HepG2 (cell line): Measurements from ENCODE around the gene IL1RAP. TPM values are rescaled to one million over a fixed set of nuclear protein-coding genes. Genes with fewer than 3 reads are reported as not detected.
A peak's percentile ranks its signal among the peaks of the same experiment; 100 is the strongest.

Experiments used
- ATAD3A ChIP-seq: sonication (generic); formaldehyde crosslinking; IDR thresholded peaks from 2 replicates; pipeline ENCODE4 v1.4.0; 2020; ENCODE audit warnings: missing genetic modification reagents
- CEBPB ChIP-seq: IDR thresholded peaks from 2 replicates; pipeline ENCODE4 v1.6.1; 2011; ENCODE audit warnings: low read depth, low read length, improper control_type of control experiment, borderline replicate concordance
- GABPA ChIP-seq, 2 experiments: IDR thresholded peaks; 2 replicates each; pipeline ENCODE4 v1.6.1; 2011 to 2016; ENCODE audit warnings: low read depth in 2 of 2, low read length in 1 of 2, missing biosample characterization in 1 of 2, missing genetic modification characterization in 1 of 2
- GATAD1 ChIP-seq: IDR thresholded peaks from 2 replicates; pipeline ENCODE4 v1.6.1; 2016; ENCODE audit warnings: missing genetic modification reagents, missing compliant biosample characterization
- GLI4 ChIP-seq: sonication (generic); formaldehyde crosslinking; IDR thresholded peaks from 2 replicates; pipeline ENCODE4 v1.5.1; 2020; ENCODE audit warnings: missing genetic modification reagents, mild to moderate bottlenecking, moderate library complexity, borderline replicate concordance
- HDAC2 ChIP-seq: sonication (generic); formaldehyde crosslinking; IDR thresholded peaks from 2 replicates; pipeline ENCODE4 v1.4.0; 2020; ENCODE audit warnings: missing genetic modification reagents
- HNRNPK ChIP-seq: fragments of 200-400 bp; formaldehyde crosslinking; IDR thresholded peaks from 2 replicates; pipeline ENCODE4 v1.6.1; 2018; ENCODE audit warnings: low read length, low read depth, moderate library complexity, mild to moderate bottlenecking; ENCODE audit not compliant: poor library complexity, severe bottlenecking
- MAFK ChIP-seq, 2 experiments: IDR thresholded peaks in 1 of 2; conservative IDR thresholded peaks in 1 of 2; 2 replicates each; pipeline ENCODE4 v1.6.1; 2011; ENCODE audit warnings: improper control_type of control experiment in 2 of 2, low read length in 2 of 2
- MBNL3 ChIP-seq: fragments of 250-450 bp; sonication (Bioruptor Pico); conservative IDR thresholded peaks from 2 replicates; pipeline ENCODE4 v1.8.0; 2022; ENCODE audit warnings: mild to moderate bottlenecking, inconsistent platforms
- NFIC ChIP-seq: IDR thresholded peaks from 2 replicates; pipeline ENCODE4 v1.6.1; 2012; ENCODE audit warnings: mild to moderate bottlenecking, low read length, inconsistent platforms
- SOX5 ChIP-seq: IDR thresholded peaks from 2 replicates; pipeline ENCODE4 v1.6.1; 2016; ENCODE audit warnings: borderline replicate concordance
- THAP11 ChIP-seq: IDR thresholded peaks from 2 replicates; pipeline ENCODE4 v1.6.1; 2016; ENCODE audit warnings: missing biosample characterization, missing genetic modification reagents
- THAP8 ChIP-seq: sonication (generic); formaldehyde crosslinking; IDR thresholded peaks from 2 replicates; pipeline ENCODE4 v1.5.1; 2020; ENCODE audit warnings: missing genetic modification reagents, mild to moderate bottlenecking, borderline replicate concordance
- ZBTB7B ChIP-seq: sonication (generic); formaldehyde crosslinking; IDR thresholded peaks from 2 replicates; pipeline ENCODE4 v1.4.0; 2020; ENCODE audit warnings: missing genetic modification reagents
- ZFP1 ChIP-seq: IDR thresholded peaks from 2 replicates; pipeline ENCODE4 v1.6.1; 2016
- ZMYM4 ChIP-seq: sonication (generic); formaldehyde crosslinking; IDR thresholded peaks from 2 replicates; pipeline ENCODE4 v1.8.1; 2023; ENCODE audit warnings: mild to moderate bottlenecking, missing genetic modification reagents
- ZNF362 ChIP-seq: sonication (generic); formaldehyde crosslinking; IDR thresholded peaks from 2 replicates; pipeline ENCODE4 v1.4.0; 2020; ENCODE audit warnings: missing genetic modification reagents, mild to moderate bottlenecking, borderline replicate concordance
- polyA plus RNA-seq, 8 experiments: library from polyadenylated mRNA; depleted of rRNA in 3 of 8; stranded (reverse) in 7 of 8; unstranded in 1 of 8; fragments of >200 nt; fragmentation: Illumina TruSeq in 4 of 8; extraction: Trizol in 4 of 8; gene quantifications; 2 replicates each; pipeline versions ENCODE4 v1.2.1 to v1.2.3, GENCODE V29; 2011 to 2016; ENCODE audit warnings: low read depth in 4 of 8, missing spikeins in 1 of 8, mixed read lengths in 1 of 8; ENCODE audit not compliant: insufficient read depth in 1 of 8
- total RNA-seq, 5 experiments: library from RNA; depleted of rRNA; stranded (reverse); fragments of >200 nt; fragmentation: Illumina TruSeq; extraction: Trizol; gene quantifications; 2 replicates each; pipeline ENCODE4 v1.2.3, GENCODE V29; 2016; ENCODE audit warnings: low read depth in 1 of 5
- TF ChIP-seq, protein P1 (sequence below): sonication (generic); formaldehyde crosslinking; IDR thresholded peaks from 2 replicates; pipeline ENCODE4 v1.4.0; 2020; ENCODE audit warnings: missing genetic modification reagents
- TF ChIP-seq, protein P2 (sequence below): sonication (generic); formaldehyde crosslinking; conservative IDR thresholded peaks from 2 replicates; pipeline ENCODE4 v1.4.0; 2020; ENCODE audit warnings: mild to moderate bottlenecking, missing genetic modification reagents, moderate library complexity
- TF ChIP-seq, protein P3 (sequence below): sonication (generic); IDR thresholded peaks from 2 replicates; pipeline ENCODE4 v1.6.1; 2016; ENCODE audit warnings: low read depth, borderline replicate concordance

IL1RAP gene
- total and polyA plus RNA-seq, 2 of the 13 experiments (the other 11 are each of a cell fraction or from before 2014, with no cell fraction given): 18.3 to 54.9 TPM

GRCh38 chr3:190566043-190566933 is 52.4 kb downstream of the IL1RAP start (continued):
- TF ChIP-seq, protein P1, sequence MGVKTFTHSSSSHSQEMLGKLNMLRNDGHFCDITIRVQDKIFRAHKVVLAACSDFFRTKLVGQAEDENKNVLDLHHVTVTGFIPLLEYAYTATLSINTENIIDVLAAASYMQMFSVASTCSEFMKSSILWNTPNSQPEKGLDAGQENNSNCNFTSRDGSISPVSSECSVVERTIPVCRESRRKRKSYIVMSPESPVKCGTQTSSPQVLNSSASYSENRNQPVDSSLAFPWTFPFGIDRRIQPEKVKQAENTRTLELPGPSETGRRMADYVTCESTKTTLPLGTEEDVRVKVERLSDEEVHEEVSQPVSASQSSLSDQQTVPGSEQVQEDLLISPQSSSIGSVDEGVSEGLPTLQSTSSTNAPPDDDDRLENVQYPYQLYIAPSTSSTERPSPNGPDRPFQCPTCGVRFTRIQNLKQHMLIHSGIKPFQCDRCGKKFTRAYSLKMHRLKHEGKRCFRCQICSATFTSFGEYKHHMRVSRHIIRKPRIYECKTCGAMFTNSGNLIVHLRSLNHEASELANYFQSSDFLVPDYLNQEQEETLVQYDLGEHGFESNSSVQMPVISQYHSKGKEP (CRISPR knock-in tag): 0 out of 2 replicates have a peak, but pooled peaks have one; percentile 36
- TF ChIP-seq HNRNPK (no peak), CEBPB (peak; percentile 99), ZMYM4 (CRISPR knock-in tag) (peak; percentile 90), HDAC2 (peak; percentile 97), MAFK (conservative IDR thresholded peaks at IDR 0.05 in 1 of 2, IDR thresholded peaks at IDR 0.05 in 1 of 2; ENCODE audit: low read length in 2 of 2) (0 out of 4 replicates have a peak, but pooled peaks of 1 of the 2 experiments have one; percentile 0), GATAD1 (CRISPR knock-in tag) (peak; percentile 74), SOX5 (peak; percentile 98), GABPA (IDR thresholded peaks at IDR 0.05; ENCODE audit: low read depth, low read length) (no peak), GABPA (CRISPR knock-in tag; IDR thresholded peaks at IDR 0.05; ENCODE audit: low read depth) (peak; percentile 67), ATAD3A (no peak), GLI4 (no peak), ZFP1 (CRISPR knock-in tag) (0 out of 2 replicates have a peak, but pooled peaks have one; percentile 65), THAP8 (CRISPR knock-in tag) (no peak), MBNL3 (CRISPR knock-in tag) (no peak), ZBTB7B (CRISPR knock-in tag) (peak; percentile 47; the same call in 1 of the 2 replicates), NFIC (peak; percentile 86), THAP11 (CRISPR knock-in tag) (peak; percentile 77), ZNF362 (CRISPR knock-in tag) (peak; percentile 47; the same call in 1 of the 2 replicates)
- TF ChIP-seq, protein P2, sequence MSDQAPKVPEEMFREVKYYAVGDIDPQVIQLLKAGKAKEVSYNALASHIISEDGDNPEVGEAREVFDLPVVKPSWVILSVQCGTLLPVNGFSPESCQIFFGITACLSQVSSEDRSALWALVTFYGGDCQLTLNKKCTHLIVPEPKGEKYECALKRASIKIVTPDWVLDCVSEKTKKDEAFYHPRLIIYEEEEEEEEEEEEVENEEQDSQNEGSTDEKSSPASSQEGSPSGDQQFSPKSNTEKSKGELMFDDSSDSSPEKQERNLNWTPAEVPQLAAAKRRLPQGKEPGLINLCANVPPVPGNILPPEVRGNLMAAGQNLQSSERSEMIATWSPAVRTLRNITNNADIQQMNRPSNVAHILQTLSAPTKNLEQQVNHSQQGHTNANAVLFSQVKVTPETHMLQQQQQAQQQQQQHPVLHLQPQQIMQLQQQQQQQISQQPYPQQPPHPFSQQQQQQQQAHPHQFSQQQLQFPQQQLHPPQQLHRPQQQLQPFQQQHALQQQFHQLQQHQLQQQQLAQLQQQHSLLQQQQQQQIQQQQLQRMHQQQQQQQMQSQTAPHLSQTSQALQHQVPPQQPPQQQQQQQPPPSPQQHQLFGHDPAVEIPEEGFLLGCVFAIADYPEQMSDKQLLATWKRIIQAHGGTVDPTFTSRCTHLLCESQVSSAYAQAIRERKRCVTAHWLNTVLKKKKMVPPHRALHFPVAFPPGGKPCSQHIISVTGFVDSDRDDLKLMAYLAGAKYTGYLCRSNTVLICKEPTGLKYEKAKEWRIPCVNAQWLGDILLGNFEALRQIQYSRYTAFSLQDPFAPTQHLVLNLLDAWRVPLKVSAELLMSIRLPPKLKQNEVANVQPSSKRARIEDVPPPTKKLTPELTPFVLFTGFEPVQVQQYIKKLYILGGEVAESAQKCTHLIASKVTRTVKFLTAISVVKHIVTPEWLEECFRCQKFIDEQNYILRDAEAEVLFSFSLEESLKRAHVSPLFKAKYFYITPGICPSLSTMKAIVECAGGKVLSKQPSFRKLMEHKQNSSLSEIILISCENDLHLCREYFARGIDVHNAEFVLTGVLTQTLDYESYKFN: peak; percentile 91
- TF ChIP-seq, protein P3, sequence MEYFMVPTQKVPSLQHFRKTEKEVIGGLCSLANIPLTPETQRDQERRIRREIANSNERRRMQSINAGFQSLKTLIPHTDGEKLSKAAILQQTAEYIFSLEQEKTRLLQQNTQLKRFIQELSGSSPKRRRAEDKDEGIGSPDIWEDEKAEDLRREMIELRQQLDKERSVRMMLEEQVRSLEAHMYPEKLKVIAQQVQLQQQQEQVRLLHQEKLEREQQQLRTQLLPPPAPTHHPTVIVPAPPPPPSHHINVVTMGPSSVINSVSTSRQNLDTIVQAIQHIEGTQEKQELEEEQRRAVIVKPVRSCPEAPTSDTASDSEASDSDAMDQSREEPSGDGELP: peak; percentile 54; the same call in 1 of the 2 replicates
